ENCODE measurements around the gene ERRFI1. TPM values are rescaled to one million over a fixed set of nuclear protein-coding genes. Genes with fewer than 3 reads are reported as not detected.

Gene ERRFI1
- total RNA-seq, 1 experiment from 2014 or later: 44.4 TPM

DNA sequence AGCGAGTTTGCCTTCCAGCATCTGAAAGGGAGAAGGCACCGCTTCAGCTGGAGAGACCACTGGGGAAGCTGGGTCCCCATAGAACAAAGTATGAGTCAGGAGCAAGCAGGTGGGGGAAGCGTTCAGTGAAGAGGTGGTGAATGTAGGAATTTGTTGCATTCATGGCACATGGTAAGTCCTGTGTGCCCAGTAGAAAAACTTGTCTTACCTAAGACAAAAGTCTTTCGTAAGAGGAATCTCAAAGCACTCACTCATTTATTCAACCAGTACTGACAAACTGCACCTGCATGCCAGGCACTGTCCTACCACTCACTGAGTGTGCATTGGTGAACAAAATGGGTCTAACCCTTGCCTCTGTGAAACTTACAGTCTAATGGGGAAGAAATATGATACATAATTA lies 9.2 kb upstream of the ERRFI1 start:
- TF ChIP-seq CTCF (conservative IDR thresholded peaks at IDR 0.05; ENCODE audit: low read depth, low read length): no peak
- TF ChIP-seq EZH2 (IDR thresholded peaks at IDR 0.05; ENCODE audit: borderline replicate concordance, low read depth, low read length, poor library complexity, severe bottlenecking): no peak
- POLR2A ChIA-PET (ENCODE audit: low non-redundant PET): no interaction called here
- peaks cover 2% of the 10 kb centered on the region for H3K4me1 ChIP-seq (ENCODE audit: insufficient read depth, low read length, poor library complexity, severe bottlenecking)
- H3K4me3 ChIP-seq (ENCODE audit: low read depth, low read length, poor library complexity, severe bottlenecking): no peak overlapping the region
- H3K36me3 ChIP-seq (ENCODE audit: insufficient read depth, low read length, poor library complexity, severe bottlenecking): no peaks in the 10 kb centered on the region
- no TSS peak for BruUV-seq (replicated peaks)
- no peak overlapping the region for H3K27ac ChIP-seq (ENCODE audit: low read depth, low read length, poor library complexity, severe bottlenecking)
- intact Hi-C loops (cut with micrococcal nuclease; ENCODE audit: unreplicated experiment): no loop called here
- no peak for DNase-seq (ENCODE audit: low spot score)
- no peaks in the 10 kb centered on the region for H3K27me3 ChIP-seq (replicated peaks; ENCODE audit: insufficient read depth, low read depth, low read length, poor library complexity)
- H3K9me3 ChIP-seq (ENCODE audit: low read depth, low read length, poor library complexity, severe bottlenecking): no peaks in the 10 kb centered on the region
- CTCF ChIA-PET: no interaction called here

DNA sequence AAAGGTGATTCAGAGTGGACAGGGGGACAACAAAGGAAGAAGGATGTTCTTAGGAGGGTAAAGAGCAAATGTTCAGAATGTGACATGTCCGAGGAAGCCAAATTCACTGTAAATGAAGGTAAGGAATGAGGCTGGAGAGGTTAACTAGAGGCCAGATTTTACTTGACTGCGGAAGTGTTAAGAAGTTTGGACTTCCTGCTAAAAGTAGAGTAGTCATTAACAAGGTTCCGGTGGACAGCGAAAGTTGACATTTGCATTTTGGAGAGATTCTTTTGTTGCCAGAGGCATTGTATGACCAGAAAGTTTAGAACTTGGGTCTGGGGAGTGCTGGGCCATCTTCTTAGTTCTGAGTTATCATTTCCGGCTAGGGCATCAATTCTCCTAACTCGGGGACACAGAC lies 7.2 kb upstream of the ERRFI1 start:
- Histone ChIP-seq H3K27ac (ENCODE audit: low read depth, low read length, poor library complexity, severe bottlenecking) (no peak overlapping the region), H3K27me3 (replicated peaks; ENCODE audit: insufficient read depth, low read depth, low read length, poor library complexity) (no peaks in the 10 kb centered on the region), H3K36me3 (ENCODE audit: insufficient read depth, low read length, poor library complexity, severe bottlenecking) (no peaks in the 10 kb centered on the region), H3K4me3 (ENCODE audit: low read depth, low read length, poor library complexity, severe bottlenecking) (no peak overlapping the region), H3K9me3 (ENCODE audit: low read depth, low read length, poor library complexity, severe bottlenecking) (no peaks in the 10 kb centered on the region), H3K4me1 (ENCODE audit: insufficient read depth, low read length, poor library complexity, severe bottlenecking) (peaks cover 7% of the 10 kb centered on the region)
- ChIA-PET POLR2A (ENCODE audit: low non-redundant PET) (no interaction called here), CTCF (interaction anchor here (1.4 kb wide), 1 partner anchor 281 kb away, joined by 11 read pairs; no protein-coding TSS in a partner anchor)
- intact Hi-C loops (cut with micrococcal nuclease; ENCODE audit: unreplicated experiment): no loop called here
- no peak for DNase-seq (ENCODE audit: low spot score)
- no peak for TF ChIP-seq EZH2 (IDR thresholded peaks at IDR 0.05; ENCODE audit: borderline replicate concordance, low read depth, low read length, poor library complexity, severe bottlenecking)
- TF ChIP-seq CTCF (conservative IDR thresholded peaks at IDR 0.05; ENCODE audit: low read depth, low read length): no peak
- BruUV-seq (replicated peaks): no TSS peak

- H3K27ac ChIP-seq (ENCODE audit: low read depth, low read length, poor library complexity, severe bottlenecking): no peak overlapping the region
- H3K9me3 ChIP-seq (ENCODE audit: low read depth, low read length, poor library complexity, severe bottlenecking): no peaks in the 10 kb centered on the region
- POLR2A ChIA-PET (ENCODE audit: low non-redundant PET): interaction anchor here (0.6 kb wide), 1 partner anchor 360 kb away, joined by 4 read pairs; no protein-coding TSS in a partner anchor
- BruUV-seq (replicated peaks): no TSS peak
- H3K4me3 ChIP-seq (ENCODE audit: low read depth, low read length, poor library complexity, severe bottlenecking): no peak overlapping the region
- CTCF ChIA-PET: interaction anchor here (0.6 to 1.0 kb wide), 3 partner anchors 188 to 316 kb away, joined by 3 to 4 read pairs (median 3); no protein-coding TSS in a partner anchor
- H3K4me1 ChIP-seq (ENCODE audit: insufficient read depth, low read length, poor library complexity, severe bottlenecking): peaks cover 15% of the 10 kb centered on the region
- TF ChIP-seq CTCF (conservative IDR thresholded peaks at IDR 0.05; ENCODE audit: low read depth, low read length) (no peak), EZH2 (IDR thresholded peaks at IDR 0.05; ENCODE audit: borderline replicate concordance, low read depth, low read length, poor library complexity, severe bottlenecking) (no peak)
- no peaks in the 10 kb centered on the region for H3K27me3 ChIP-seq (replicated peaks; ENCODE audit: insufficient read depth, low read depth, low read length, poor library complexity)
- no peaks in the 10 kb centered on the region for H3K36me3 ChIP-seq (ENCODE audit: insufficient read depth, low read length, poor library complexity, severe bottlenecking)
- DNase-seq (ENCODE audit: low spot score): no peak
- intact Hi-C loops (cut with micrococcal nuclease; ENCODE audit: unreplicated experiment): no loop called here
These were observed 6.3 kb upstream of the ERRFI1 start for GRCh38 chr1:8032366-8032910.

Measured in A673 (cell line).